ENCODE data around the gene PMIS2.
"Not testable (repeated sequence)": the region's sequence is repeated elsewhere in the genome, so short reads cannot be mapped to it uniquely, and the experiment has no call there.

The PMIS2 gene

GRCh38 chr19:35595026-35595425, 9.1 kb downstream of the PMIS2 start:
- not testable (repeated sequence) for DNase-seq

DNA sequence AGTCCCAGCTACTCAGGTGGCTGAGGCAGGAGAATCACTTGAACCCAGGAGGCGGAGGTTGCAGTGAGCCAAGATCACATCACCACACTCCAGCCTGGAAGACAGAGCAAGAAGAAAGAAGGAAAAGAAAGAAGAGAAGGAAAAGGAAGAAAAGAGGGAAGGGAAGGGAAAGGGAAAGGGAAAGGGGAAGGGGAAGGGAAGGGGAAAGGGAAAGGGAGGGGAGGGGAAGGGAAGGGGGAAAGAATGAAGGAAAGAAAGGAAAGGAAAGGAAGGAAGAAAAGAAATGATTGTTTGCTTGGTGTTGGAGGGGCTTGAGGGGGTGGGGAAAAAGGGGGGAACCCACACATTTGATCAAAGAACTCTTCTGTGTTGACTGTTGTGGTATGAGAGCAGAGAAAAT, 10.0 kb downstream of the PMIS2 start:
- DNase-seq: no peak

GRCh38 chr19:35596366-35596999, 10.5 kb downstream of the PMIS2 start:
- DNase-seq: no peak

DNA sequence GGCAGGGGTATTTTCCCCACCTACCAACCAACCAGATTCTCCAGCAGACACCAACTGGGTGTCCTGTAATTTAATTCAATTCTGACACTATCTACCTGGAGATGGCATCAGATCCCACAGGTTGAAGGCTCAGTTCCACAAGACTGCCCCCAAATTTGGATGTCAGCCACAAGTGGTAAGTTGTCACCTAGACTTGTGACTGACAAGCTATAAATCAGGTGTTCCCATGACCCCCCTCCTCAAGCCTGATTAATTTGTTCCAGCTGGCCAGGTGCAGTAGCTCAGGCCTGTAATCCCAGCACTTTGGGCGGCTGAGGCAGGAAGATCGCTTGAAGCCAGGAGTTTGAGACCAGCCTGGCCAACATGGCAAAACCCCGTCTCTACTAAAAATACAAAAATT, 16.0 kb downstream of the PMIS2 start:
- no peak for DNase-seq

DNA sequence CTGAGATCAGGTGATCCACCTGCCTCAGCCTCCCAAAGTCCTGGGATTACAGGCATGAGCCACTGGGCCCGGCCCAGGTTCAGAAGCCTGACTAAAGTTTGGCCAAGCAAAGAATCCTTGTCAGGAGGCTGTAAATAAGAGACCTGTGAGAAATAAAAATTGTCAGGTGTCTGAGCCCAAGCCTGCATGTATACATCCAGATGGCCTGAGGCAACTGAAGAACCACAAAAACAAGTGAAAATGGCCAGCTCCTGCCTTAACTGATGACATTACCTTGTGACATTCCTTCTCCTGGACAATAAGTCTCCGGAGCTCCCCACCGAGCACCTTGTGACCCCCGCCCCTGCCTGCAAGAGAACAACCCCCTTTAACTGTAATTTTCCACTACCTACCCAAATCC, 18.5 kb downstream of the PMIS2 start:
- not testable (repeated sequence) for DNase-seq

DNA sequence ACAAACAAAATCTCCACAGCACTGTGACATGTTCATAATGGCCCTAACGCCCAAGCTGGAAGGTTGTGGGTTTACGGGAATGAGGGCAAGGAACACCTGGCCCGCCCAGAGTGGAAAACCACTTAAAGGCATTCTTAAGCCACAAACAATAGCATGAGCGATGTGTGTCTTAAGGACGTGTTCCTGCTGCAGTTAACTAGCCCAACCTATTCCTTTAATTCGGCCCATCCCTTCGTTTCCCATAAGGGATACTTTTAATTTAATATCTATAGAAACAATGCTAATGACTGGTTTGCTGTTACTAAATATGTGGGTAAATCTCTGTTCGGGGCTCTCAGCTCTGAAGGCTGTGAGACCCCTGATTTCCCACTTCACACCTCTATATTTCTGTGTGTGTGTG, 21.2 kb downstream of the PMIS2 start:
- DNase-seq: not testable (repeated sequence)

- DNase-seq: no peak
Measured at GRCh38 chr19:35607661-35608060, 21.7 kb downstream of the PMIS2 start.

- DNase-seq: no peak
Measured at GRCh38 chr19:35608251-35608650, 22.3 kb downstream of the PMIS2 start.

DNA sequence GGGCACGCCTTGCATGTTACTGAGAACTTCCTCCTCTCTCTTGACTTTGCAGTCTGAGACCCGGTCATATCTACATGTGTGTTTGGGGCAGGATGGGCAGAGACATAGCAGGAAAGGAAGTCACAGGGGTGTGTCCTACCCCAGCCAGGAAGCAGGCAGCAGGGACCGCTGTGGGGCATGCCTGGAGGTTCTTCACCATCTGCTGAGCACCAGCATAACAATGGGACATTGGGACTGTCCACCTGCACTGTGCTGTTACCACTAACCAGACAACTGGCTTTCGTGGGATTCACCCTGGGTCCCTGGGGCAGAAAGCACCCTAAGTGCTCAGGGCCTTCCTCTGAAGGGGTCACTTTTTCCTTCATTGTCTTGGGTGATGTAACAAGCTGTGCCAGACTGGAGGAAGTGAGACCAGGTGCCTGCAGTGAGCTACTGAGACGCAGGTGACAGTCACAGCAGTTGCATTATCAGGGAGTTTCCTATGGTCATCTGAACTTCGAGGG, 23.9 kb downstream of the PMIS2 start:
- DNase-seq: no peak

GRCh38 chr19:35612224-35612558, 26.2 kb downstream of the PMIS2 start:
- no peak for DNase-seq

GRCh38 chr19:35612559-35613321, 26.8 kb downstream of the PMIS2 start, which contains the start of gene HAUS5:
Gene HAUS5, plus strand, starts transcription at chr19:35612735. Its CDS starts 60 bp downstream, at chr19:35612795.
- DNase-seq: peak; percentile 93

DNA sequence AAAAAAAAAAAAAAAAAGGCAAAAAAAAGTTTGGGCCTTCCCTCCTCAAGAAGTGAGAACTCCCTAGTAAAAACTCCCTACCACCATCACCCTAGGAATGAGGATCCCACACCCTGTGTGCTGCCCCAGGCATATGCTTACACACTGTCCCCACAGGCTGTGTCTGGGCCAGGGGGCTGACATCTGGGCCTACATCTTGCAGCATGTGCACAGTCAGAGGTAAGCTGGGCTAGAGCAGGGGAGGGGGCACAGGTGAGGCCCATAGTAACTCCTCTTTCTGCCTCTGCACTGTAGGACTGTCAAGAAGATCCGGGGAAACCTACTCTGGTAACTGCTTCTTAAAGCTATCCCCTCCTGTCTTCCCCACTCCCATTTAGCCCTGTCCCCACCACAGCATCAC, 27.6 kb downstream of the PMIS2 start:
- no peak for DNase-seq

- DNase-seq: no peak
Measured at GRCh38 chr19:35615036-35615435, 29.1 kb downstream of the PMIS2 start.

DNA sequence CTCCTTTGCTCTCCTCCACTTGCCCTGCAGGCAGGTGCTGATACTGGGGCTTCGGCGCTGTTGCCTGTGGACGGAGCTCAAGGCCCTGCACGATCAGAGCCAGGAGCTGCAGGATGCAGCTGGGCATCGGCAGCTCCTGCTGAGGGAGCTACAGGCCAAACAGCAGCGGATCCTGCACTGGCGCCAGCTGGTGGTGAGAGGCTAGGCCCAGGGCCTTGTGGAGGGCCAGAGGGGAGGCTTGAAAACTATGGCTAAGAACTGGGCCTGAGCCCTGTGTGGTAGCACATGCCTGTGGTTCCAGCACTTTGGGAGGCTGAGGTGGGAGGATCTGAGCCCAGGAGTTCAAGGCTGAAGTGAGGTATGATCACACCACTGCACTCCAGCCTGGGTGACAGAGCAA, 32.9 kb downstream of the PMIS2 start:
- no peak for DNase-seq

DNA sequence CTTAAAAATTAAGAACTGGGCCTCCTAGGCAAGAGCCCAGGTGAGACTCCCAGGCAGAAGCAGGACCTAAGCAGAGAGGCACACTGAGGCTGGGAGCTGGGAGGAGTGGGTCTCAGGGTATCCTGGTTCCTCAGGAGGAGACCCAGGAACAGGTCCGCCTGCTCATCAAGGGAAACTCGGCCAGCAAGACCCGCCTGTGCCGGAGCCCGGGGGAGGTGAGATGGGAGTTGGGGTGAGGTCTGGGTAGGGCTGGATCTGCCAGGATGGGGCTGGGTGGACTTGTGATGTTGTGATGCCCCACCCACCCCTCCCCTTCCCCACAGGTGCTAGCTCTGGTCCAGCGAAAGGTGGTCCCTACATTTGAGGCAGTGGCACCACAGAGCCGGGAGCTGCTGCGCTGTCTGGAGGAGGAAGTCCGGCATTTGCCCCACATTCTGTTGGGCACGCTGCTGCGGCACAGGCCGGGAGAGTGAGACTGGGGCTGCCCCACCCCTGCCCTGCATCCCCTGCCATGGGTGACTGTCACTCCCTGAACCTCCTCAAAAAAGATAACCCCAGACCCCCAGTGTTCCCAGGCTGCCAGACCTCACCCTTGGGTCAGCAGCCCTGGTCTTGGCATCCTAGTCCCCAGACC, 33.4 kb downstream of the PMIS2 start:
- no peak for DNase-seq

GRCh38 chr19:35620001-35620400, 34.0 kb downstream of the PMIS2 start:
- no peak for DNase-seq

- DNase-seq: no peak
Measured at GRCh38 chr19:35621708-35622107, 35.7 kb downstream of the PMIS2 start.

GRCh38 chr19:35622750-35623149, 36.8 kb downstream of the PMIS2 start:
- DNase-seq: no peak

DNA sequence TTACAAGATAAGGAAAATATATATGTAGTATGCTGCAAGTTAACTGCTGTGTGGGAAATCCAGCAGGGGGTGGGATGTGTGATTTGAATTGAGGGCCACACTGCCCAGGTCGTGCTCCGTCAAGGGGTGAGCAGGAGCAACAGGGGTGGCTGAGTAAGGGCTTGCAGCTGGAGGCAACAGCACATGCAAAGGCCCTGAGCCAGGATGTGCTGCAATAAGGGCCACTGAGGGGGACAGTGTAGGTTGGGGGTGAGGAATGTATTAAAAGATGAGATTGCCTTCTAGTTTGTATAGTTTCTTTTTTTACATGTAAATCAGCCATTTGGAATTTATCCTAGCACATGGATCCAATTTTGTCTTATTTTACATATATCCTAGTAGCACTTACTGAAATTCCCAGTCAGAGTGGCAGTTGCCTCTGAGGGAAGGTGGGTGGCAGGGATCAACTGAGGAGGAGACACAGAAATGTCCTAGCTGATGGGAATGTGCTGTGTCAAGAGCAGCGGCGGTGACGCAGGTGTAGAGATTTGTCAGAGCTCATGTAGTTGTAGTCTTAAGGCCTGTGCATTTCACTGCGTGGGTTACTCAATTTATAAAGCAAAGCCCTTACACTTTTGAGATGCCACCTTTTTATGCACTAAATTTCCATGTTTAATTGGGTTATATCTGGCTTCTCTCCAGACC, 37.5 kb downstream of the PMIS2 start:
- no peak for DNase-seq

DNA sequence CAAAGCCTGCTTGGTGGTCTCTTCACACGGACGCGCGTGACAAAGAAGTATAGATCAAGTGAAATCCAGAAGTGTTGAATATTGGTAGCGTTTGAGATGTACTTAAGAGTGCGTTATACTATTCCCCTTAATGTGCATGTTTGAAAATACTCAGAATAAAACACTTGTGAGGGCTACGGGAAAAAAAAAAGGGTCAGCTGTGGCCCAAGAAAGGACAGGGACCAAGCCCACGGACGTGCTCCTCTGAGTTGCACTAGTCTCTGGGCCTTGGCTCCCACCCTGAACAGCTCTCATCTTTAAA, 42.2 kb downstream of the PMIS2 start:
- DNase-seq: no peak

GRCh38 chr19:35628565-35629331, 42.8 kb downstream of the PMIS2 start, which contains the start of gene RBM42:
Gene RBM42, plus strand, starts transcription at chr19:35629036. Its CDS starts 118 bp downstream, at chr19:35629154.
- peak; percentile 96 for DNase-seq

GRCh38 chr19:35629332-35629633, 43.3 kb downstream of the PMIS2 start:
- no peak for DNase-seq

Measured in activated gamma-delta T cell treated with Interleukin-2 at 50 U/mL for 16 hours (primary cell).